GM19025 (cell line): ENCODE results near the gene FANCC.
"Not testable (repeated sequence)": the region's sequence is repeated elsewhere in the genome, so short reads cannot be mapped to it uniquely, and the experiment has no call there.

Source experiments
- ATAC-seq: cut with Tn5 transposase; IDR thresholded peaks from one replicate; pipeline ENCODE4 v1.9.1; 2021; ENCODE audit warnings: mild to moderate bottlenecking, low read depth, moderate library complexity; ENCODE audit not compliant: unreplicated experiment

FANCC gene

DNA sequence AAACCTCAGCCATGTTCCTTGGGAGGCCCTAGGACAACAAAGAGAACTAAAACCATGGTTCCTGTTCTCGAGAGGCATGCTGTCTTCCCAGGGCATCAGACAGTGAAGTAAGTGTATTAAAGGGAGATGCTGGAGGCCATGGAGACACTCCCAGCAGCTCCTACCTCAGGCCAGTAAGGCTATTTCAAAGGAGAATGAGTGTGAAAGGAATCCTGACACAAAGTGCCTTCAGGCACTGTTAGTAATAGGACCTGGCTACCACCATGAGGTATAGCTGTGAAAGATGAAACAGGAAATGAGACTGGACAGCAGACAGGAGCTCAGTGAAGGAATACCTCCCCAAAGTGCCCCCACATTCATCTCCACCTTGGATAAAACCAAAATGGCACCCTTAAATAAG is 71.0 kb downstream of the FANCC start:
- ATAC-seq: no peak

DNA sequence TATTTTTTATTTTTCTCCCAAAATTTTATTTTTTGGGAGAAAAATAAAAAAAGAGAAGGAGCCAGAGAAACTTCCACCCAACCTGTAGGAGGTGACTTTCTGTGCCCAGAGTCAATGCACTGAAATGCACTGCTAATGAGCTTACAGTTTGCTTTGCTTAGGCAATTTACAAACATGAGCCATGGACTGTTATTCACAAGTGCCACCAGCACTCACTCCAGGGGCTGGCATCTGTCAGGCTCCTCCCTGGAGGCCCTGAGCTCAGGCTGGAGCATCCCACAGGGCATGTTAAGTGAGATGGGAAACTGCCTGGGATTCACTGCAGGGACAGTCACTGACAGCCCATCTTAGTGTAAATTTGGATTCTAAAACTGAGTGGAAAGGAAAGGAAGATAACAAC is 74.9 kb downstream of the FANCC start:
- no peak for ATAC-seq

DNA sequence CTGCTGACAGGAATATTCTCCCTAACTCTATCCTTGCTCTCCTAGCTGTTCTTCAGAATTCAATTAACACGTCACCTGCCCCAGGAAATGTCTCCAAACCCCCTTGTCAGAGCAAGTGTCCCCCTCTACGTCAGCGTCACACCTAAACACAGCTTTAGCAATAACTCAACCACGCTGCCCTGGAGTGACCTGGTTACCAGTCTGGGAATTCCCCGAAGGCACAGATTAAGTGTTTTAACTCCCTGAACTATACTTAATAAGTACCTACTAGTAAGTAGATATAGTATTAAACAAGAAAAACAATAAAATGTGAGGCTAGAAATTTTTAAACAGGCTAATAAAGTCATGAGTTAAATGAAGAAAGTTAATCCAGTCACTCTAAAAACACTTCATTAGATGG is 78.4 kb downstream of the FANCC start:
- ATAC-seq: no peak

DNA sequence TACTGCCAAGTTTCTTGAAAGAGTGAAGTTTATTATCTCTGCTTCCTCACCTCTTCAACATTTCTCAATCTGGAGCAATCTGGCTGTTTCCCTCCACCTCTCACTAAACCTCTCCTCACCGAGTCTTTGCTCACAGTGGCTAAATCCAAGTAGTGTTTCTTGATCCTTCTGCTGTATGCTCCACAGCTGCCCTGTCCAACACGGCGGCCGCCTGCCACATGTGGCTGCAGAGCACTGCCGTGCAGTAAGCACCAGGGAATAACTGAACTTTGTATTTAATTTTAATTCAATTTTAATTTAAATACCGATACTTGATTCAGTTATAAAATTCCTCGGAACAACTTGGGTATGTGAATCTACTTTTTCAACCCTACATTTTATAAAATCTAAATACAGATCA is 80.2 kb downstream of the FANCC start:
- no peak for ATAC-seq

DNA sequence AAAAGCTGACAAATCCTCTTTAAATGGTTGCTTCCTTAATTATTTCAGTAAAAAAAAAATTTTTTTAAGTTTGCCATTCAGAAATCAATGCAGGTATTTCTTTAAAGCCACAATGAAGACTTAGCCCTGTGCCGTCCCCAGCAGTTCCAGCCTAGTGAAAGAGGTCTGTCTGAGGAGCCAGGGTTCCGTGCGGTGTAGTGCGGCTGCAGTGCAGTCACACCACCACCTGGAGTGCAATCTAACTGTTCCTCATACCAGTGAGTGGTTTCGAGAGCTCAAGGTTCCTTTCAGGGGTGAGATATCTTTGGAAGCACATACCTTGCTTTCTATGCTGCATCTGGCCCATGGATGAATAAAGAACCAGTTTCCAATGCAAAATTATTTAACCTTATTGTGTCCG is 87.5 kb downstream of the FANCC start:
- ATAC-seq: no peak

DNA sequence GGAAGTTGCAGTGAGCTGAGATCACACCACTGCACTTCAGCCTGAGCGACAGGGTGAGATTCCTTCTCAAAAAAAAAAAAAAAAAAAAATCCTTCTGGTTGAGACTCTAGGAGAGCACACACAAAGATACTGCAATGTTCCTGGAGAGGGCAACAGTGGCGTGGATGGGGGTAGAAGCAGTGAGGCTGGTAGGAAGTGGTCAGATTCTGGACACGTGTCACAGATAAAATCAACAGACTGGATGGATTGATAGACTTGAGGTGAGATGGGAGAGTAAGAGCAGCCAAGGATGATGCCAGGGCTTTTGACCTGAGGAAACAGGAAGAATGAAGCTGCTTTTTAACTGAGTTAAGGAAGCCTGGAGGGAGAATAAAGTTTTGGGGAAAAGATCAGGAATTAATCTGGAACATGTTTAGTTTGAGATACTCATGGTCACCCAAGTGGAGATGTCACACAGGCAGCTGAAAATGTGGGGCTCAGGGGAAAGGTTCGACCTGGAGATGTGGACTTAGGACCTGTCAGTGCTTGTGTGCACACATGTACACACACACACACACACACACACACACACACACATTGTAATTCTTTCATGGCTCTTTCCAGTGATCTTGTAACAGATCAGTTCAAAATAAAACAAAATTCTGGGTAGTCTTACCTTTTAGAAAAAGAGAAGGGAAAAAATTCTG is 88.1 kb downstream of the FANCC start:
- no peak for ATAC-seq

DNA sequence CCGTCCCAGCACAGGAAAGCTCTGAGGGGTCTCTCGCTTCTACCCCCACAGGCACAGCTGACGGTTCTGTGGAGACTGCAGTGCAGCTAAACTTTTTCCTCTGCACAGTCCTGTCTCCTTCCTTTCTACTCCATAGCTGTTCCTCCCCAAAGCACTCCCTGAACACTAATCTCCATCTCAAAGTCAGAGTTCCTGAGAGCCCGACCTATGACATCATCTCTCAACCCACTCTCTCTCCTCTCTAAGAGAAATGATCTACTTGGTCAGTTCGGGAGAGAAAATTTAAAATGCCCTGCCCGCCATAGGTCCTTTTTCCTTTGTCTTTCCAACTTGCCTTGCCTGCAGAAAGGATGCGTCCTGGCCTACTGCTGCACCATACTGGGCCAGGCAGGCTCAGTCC is 90.6 kb downstream of the FANCC start:
- no peak for ATAC-seq

DNA sequence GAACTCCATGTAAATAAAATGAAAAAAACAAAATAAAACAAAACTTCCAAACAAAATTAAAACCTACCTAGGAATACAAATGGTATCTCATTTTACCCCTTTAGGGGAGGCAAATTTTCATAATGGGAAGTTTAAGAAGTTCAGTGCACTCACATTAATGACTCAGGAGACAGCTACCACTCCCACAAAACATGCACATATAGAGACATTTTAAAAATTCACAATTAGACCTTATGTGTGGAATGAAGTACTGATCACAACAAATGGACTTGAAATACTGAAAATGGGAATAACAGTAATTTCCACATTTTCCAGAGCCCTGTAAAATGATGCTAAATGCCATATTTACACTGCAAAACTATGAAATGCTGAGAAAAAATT is 91.8 kb downstream of the FANCC start:
- ATAC-seq: no peak

DNA sequence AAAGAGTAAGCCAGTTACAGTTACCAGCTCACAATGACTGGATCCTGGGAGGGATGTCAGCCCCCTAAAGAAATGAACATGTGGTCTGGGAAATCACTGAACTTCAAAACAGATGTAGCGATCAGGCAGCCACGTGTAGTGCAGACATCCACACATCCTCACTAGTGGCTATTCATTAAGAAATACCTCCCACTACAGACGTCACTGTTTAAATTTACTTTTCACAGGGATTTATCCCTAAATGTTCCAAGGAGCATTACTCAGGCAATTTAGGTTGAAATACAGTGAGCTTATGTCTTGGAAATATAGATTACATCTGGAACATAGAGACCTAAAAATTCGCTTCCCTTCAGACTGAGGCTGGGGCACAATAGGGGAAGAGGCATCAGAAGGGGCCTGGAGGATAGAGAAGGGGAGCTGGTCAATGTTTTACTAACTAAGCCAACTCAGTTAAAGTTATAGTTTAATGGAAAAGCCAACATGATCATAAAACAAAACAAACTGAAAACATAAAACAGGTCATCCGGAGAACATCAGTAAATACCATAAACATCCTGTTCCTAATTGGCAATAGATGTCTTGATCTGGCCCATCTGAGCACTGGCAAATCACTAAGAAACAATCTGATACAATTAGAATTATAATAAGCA is 92.3 kb downstream of the FANCC start:
- ATAC-seq: no peak

DNA sequence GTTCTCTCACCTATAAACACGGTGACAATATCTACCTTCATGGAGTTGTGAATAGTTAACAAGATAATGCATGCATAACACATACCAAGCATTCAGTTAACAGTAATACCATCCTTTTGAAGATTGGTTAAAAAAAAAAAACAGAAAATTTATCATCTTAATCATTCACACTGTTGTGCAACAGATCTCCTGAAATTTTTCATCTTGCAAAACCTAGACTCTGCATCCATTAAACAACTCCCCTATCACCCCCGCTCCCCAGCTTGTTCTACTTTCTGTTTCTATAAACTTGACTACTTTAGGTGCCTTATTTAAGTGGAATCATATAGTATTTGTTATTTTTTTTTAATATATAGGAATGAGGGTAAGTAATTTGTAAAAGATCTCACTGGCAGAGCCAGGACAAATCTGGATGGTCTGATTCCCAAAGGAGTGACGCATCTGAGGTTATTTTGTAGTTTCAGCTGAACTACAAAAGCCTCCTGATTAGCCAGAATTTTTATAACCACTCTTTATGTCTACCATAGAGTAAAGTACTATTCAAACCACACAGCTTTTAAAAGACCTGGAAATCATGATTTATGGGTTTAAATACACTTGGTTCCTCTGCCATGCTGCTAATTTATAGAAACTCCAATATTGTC is 93.0 kb downstream of the FANCC start:
- ATAC-seq: no peak

DNA sequence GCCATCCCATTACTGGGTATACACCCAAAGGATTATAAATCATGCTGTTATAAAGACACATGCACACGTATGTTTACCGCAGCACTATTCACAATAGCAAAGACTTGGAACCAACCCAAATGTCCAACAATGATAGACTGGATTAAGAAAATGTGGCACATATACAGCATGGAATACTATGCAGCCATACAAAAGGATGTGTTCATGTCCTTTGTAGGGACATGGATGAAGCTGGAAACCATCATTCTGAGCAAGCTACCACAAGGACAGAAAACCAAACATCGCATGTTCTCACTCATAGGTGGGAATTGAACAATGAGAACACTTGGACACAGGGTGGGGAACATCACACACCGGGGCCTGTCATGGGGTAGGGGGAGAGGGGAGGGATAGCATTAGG is 97.2 kb downstream of the FANCC start:
- ATAC-seq: not testable (repeated sequence)

DNA sequence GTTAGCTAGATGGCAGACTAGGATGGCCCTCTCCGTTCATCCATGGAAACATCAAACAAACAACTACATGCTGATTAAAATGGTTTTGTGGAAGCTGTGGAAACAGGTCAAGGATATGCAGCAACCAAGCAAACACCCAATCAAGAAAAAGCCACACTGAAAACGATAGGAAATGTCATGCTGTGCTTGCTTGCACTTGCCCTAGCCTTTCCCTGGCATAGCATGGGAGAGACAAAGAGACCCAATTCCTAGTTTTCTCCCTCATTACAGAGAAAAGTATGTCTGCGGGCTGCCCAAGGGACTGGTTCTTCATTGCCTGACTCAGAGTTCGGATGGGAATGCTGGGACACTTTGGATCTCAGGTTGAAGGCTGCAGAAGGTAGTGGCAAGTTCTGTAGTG is 98.7 kb downstream of the FANCC start:
- ATAC-seq: no peak

DNA sequence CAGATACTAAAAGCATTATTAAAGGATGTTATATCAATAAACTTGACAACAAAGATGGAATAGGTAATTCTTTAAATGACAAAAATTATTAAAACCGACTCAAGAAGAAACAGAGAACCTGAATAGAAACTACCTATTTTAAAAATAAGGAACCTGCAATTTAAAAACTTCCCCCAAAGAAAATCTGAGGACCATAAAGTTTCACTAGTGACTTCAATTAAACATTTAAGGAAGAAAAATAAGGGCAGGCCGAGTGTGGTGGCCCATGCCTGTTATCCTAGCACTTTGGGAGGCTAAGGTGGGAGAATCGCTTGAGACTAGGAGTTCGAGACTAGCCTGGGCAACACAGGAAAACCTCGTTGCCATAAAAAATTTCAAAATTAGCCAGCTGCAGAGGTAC is 99.6 kb downstream of the FANCC start:
- ATAC-seq: no peak

DNA sequence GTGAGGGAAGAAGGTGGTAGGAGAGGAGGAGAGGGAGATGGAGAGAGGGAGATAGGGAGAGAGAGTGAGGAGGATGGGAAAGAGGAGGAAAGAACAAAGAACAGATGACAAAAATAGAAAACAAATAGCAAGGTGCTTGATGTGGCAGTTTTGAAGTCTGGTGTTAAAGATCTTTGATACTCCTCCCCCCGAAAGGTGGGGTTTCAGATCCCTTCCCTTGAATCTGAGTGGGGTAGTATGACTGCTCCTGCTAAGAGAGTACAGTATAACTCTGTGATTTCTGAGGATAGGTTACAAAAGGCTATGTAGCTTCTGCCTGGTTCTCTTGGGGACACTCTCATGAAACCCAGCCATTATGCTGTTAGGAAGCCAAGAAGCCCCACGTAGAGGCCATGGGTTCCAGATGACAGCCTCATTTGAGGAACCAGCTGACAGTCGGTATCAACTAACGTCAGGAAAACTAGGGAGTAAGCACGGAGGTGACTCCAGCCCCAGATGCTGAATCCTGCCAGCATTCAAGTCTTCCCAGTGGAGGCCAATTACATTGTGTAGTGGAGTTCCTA is 102.1 kb downstream of the FANCC start:
- no peak for ATAC-seq

DNA sequence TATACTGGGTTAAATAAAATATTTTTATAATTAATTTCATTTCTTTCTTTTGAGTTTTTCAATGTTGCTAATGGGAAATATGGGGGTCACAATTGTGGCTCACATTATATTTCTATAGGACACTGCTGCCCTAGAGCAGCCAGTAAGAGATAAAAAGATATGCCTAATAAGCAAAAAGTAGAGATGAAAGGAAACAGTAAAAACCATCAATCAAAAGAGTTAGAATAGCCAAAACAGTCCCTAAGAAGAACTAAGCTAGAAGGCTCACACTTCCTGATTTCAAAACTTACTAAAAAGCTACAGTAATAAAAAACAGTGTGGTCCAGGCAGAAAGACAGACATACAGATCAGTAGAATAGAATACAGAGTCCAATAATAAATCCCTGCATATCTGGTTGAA is 104.4 kb downstream of the FANCC start:
- ATAC-seq: no peak

DNA sequence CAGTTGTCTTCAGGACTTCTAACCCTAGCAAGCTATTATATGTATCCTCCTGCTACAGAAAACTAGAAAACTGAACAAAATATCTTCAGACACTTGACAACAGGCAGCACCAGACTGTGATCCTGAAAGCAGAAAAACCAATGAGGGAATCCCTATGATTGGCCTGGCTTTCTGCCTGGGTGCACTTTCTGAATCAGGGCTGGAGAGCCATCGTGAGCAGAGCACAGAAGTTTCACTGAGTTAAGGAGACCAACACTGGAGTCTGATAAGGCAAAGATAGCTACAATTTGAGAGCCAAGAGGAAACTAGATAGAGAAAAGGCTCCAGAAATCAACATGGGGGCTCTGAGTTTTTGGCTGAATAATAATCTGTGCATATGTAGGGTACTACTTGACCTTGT is 106.5 kb downstream of the FANCC start:
- ATAC-seq: no peak

DNA sequence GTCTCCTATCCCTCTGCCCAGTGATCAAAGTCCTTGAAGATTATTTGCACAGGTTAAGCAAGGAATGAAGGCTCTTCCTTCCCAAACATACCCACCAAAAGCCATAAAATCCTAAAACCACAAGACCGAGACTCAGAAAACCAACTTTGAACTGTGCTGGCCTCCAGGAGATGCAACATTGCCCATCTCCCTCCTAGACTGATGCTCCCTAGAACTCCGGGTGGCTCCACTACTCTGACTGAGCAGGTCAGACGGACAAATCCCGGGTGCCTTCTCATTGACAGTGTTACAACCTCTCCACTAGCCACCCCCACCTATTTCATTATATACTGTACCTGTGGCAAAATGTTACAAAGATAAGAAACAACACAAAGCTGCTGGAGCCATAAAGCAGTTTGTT is 110.1 kb downstream of the FANCC start:
- no peak for ATAC-seq

DNA sequence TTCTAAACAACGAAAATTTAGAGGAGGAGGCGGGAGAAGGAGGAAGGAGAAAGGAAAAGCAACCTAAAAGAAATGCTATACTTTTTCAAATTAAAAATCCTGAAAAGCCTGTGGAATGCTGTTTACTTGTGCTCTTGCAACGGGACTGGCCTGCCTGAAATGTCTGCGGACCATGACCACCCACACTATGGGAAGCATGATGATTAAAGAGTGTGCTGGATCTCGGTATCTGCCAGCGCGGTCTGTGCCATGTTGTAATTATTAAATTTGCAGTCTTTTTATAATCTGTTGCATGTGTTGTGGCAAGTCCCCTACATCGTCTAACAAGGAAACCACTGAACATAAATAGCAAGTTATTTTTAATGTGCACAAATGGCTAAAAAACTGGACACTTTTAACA is 111.4 kb downstream of the FANCC start:
- no peak for ATAC-seq

DNA sequence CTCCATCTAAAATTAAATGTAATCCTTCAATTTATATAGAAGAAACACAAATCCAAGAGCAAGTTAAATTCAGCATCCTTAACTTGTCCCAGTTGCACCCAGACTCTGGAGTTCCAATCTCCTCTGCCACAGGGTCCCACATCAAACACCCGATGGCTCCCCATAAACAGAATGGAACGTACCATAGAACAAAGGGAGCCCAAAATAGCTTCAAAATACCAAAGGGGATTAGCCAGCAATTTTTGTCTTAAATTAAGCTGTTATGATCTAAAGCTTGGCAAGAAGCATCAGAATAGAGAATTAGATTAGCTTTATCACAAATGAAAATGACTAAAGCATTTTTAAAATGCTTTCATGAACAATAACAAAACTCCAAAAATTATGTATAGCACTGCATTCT is 112.8 kb downstream of the FANCC start:
- no peak for ATAC-seq

DNA sequence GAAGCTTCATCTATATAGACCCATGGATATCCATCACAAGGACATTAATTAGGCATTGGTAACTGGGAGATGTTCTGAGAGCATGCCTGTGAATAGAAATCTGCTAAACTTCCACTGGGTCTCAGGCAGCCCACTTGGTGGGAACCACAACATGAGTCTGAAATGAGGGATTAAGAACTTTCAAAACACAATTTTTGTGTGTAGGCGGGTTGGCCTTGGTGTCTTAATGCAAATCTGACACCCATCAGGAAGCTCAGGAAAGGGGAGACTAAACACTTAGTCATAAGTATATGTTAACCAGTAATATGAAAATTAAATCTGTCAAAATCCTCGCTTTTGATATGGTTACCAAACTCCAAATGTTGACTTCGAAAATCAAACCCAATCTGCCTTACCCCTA is 113.2 kb downstream of the FANCC start:
- no peak for ATAC-seq

DNA sequence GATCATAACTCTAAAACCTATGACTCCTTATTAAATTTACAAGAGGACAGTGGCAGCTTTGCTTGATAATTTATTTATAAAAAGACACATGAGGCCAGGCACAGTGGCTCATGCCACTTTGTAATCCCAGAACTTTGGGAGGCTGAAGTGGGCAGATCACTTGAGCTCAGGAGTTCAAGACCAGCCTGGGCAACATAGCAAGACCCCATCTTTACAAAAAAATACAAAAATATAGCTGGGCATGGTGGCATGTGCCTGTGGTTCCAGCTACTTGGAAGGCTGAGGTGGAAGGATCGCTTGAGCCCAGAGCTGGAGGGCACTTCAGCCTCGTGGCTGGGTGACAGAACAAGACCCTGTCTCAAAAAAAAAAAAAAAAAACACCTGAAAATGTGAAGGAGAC is 114.5 kb downstream of the FANCC start:
- not testable (repeated sequence) for ATAC-seq
